ENCODE data around the gene KCNIP4.

Gene KCNIP4

GRCh38 chr4:21900211-21900610 is 48.4 kb downstream of the KCNIP4 start:
- DNase-seq = no peak

GRCh38 chr4:21898101-21898500 is 50.5 kb downstream of the KCNIP4 start:
- no peak for DNase-seq

- DNase-seq = no peak
Measured at GRCh38 chr4:21896767-21897166, 51.8 kb downstream of the KCNIP4 start.

GRCh38 chr4:21893136-21893535 is 55.4 kb downstream of the KCNIP4 start:
- DNase-seq = no peak

- DNase-seq = no peak
Measured at GRCh38 chr4:21890231-21890630, 58.3 kb downstream of the KCNIP4 start.

GRCh38 chr4:21888195-21888976 is 60.2 kb downstream of the KCNIP4 start:
- no peak for DNase-seq

- no peak for DNase-seq
Measured at GRCh38 chr4:21887481-21887880, 61.1 kb downstream of the KCNIP4 start.

- DNase-seq = no peak
Measured at GRCh38 chr4:21885770-21886169, 62.8 kb downstream of the KCNIP4 start.

- no peak for DNase-seq
Measured at GRCh38 chr4:21885241-21885640, 63.3 kb downstream of the KCNIP4 start.

GRCh38 chr4:21884615-21885014 is 64.0 kb downstream of the KCNIP4 start:
- no peak for DNase-seq

GRCh38 chr4:21882051-21882839 is 66.3 kb downstream of the KCNIP4 start:
- no peak for DNase-seq

- no peak for DNase-seq
Measured at GRCh38 chr4:21879187-21879586, 69.4 kb downstream of the KCNIP4 start.

GRCh38 chr4:21876711-21877110 is 71.9 kb downstream of the KCNIP4 start:
- DNase-seq = no peak

- no peak for DNase-seq
Measured at GRCh38 chr4:21873145-21873544, 75.4 kb downstream of the KCNIP4 start.

- DNase-seq = no peak
Measured at GRCh38 chr4:21872101-21872500, 76.5 kb downstream of the KCNIP4 start.

GRCh38 chr4:21869978-21870745 is 78.4 kb downstream of the KCNIP4 start:
- DNase-seq = no peak

- DNase-seq = no peak
Measured at GRCh38 chr4:21864686-21865085, 83.9 kb downstream of the KCNIP4 start.

- no peak for DNase-seq
Measured at GRCh38 chr4:21862917-21863316, 85.7 kb downstream of the KCNIP4 start.

GRCh38 chr4:21858971-21859370 is 89.6 kb downstream of the KCNIP4 start:
- no peak for DNase-seq

GRCh38 chr4:21856754-21857153 is 91.8 kb downstream of the KCNIP4 start:
- no peak for DNase-seq

GRCh38 chr4:21856301-21856700 is 92.3 kb downstream of the KCNIP4 start:
- DNase-seq = no peak

- DNase-seq = no peak
Measured at GRCh38 chr4:21849077-21849476, 99.5 kb downstream of the KCNIP4 start.

- no peak for DNase-seq
Measured at GRCh38 chr4:21848021-21848420, 100.6 kb downstream of the KCNIP4 start.

- DNase-seq = no peak
Measured at GRCh38 chr4:21845663-21846062, 102.9 kb downstream of the KCNIP4 start.
